ENCODE data around the gene UMAD1. TPM values are rescaled to one million over a fixed set of nuclear protein-coding genes. Genes with fewer than 3 reads are reported as not detected.
A peak's percentile ranks its signal among the peaks of the same experiment; 100 is the strongest.
"Not testable (repeated sequence)": the region's sequence is repeated elsewhere in the genome, so short reads cannot be mapped to it uniquely, and the experiment has no call there.

The UMAD1 gene
- total RNA-seq, 1 donor: 8.2 TPM

GRCh38 chr7:7639847-7640220, 718 bp upstream of the UMAD1 start:
- peak overlapping the region; percentile 92 for H3K4me3 ChIP-seq (ENCODE audit: low read length)

GRCh38 chr7:7641129-7641663, 644 bp downstream of the UMAD1 start:
- Histone ChIP-seq H3K4me3 (ENCODE audit: low read length) (peak overlapping the region; percentile 92), H3K9me3 (ENCODE audit: low read depth, low read length) (no peaks in the 10 kb centered on the region), H3K27me3 (ENCODE audit: insufficient read depth, low read length) (no peaks in the 10 kb centered on the region), H3K4me1 (ENCODE audit: insufficient read depth, low read length) (peaks cover 22% of the 10 kb centered on the region)

More at GRCh38 chr7:7639847-7640220, 718 bp upstream of the UMAD1 start:
- Histone ChIP-seq H3K9me3 (ENCODE audit: low read depth, low read length) (no peaks in the 10 kb centered on the region), H3K4me1 (ENCODE audit: insufficient read depth, low read length) (peaks cover 22% of the 10 kb centered on the region), H3K27me3 (ENCODE audit: insufficient read depth, low read length) (no peaks in the 10 kb centered on the region)

- Histone ChIP-seq H3K4me1 (ENCODE audit: insufficient read depth, low read length) (peaks cover 22% of the 10 kb centered on the region), H3K27me3 (ENCODE audit: insufficient read depth, low read length) (no peaks in the 10 kb centered on the region), H3K4me3 (ENCODE audit: low read length) (no peak overlapping the region), H3K9me3 (ENCODE audit: low read depth, low read length) (no peaks in the 10 kb centered on the region)
These were observed 1.5 kb downstream of the UMAD1 start for GRCh38 chr7:7642081-7642480.

- Histone ChIP-seq H3K4me1 (ENCODE audit: insufficient read depth, low read length) (peaks cover 4% of the 10 kb centered on the region), H3K4me3 (ENCODE audit: low read length) (no peak overlapping the region), H3K9me3 (ENCODE audit: low read depth, low read length) (no peaks in the 10 kb centered on the region), H3K27me3 (ENCODE audit: insufficient read depth, low read length) (no peaks in the 10 kb centered on the region)
These were observed 7.0 kb downstream of the UMAD1 start for GRCh38 chr7:7647495-7648036.

GRCh38 chr7:7650682-7651206, 10.2 kb downstream of the UMAD1 start:
- Histone ChIP-seq H3K27me3 (ENCODE audit: insufficient read depth, low read length) (no peaks in the 10 kb centered on the region), H3K4me3 (ENCODE audit: low read length) (no peak overlapping the region), H3K4me1 (ENCODE audit: insufficient read depth, low read length) (peaks cover 4% of the 10 kb centered on the region), H3K9me3 (ENCODE audit: low read depth, low read length) (no peaks in the 10 kb centered on the region)

- H3K4me3 ChIP-seq (ENCODE audit: low read length): no peak overlapping the region
- H3K9me3 ChIP-seq (ENCODE audit: low read depth, low read length): no peaks in the 10 kb centered on the region
- H3K27me3 ChIP-seq (ENCODE audit: insufficient read depth, low read length): no peaks in the 10 kb centered on the region
- peaks cover 4% of the 10 kb centered on the region for H3K4me1 ChIP-seq (ENCODE audit: insufficient read depth, low read length)
These were observed 10.9 kb downstream of the UMAD1 start for GRCh38 chr7:7651479-7651878.

GRCh38 chr7:7652798-7653540, 12.4 kb downstream of the UMAD1 start:
- Histone ChIP-seq H3K27me3 (ENCODE audit: insufficient read depth, low read length) (no peaks in the 10 kb centered on the region), H3K4me3 (ENCODE audit: low read length) (no peak overlapping the region), H3K9me3 (ENCODE audit: low read depth, low read length) (no peaks in the 10 kb centered on the region), H3K4me1 (ENCODE audit: insufficient read depth, low read length) (peaks cover 4% of the 10 kb centered on the region)

- Histone ChIP-seq H3K4me1 (ENCODE audit: insufficient read depth, low read length) (peaks cover 4% of the 10 kb centered on the region), H3K27me3 (ENCODE audit: insufficient read depth, low read length) (no peaks in the 10 kb centered on the region), H3K4me3 (ENCODE audit: low read length) (no peak overlapping the region), H3K9me3 (ENCODE audit: low read depth, low read length) (no peaks in the 10 kb centered on the region)
These were observed 13.1 kb downstream of the UMAD1 start for GRCh38 chr7:7653593-7654187.

- Histone ChIP-seq H3K4me1 (ENCODE audit: insufficient read depth, low read length) (peaks cover 4% of the 10 kb centered on the region), H3K4me3 (ENCODE audit: low read length) (no peak overlapping the region), H3K9me3 (ENCODE audit: low read depth, low read length) (no peaks in the 10 kb centered on the region), H3K27me3 (ENCODE audit: insufficient read depth, low read length) (no peaks in the 10 kb centered on the region)
These were observed 14.6 kb downstream of the UMAD1 start for GRCh38 chr7:7654964-7655715.

GRCh38 chr7:7656459-7656858, 15.9 kb downstream of the UMAD1 start:
- H3K27me3 ChIP-seq (ENCODE audit: insufficient read depth, low read length); H3K4me3 ChIP-seq (ENCODE audit: low read length); H3K9me3 ChIP-seq (ENCODE audit: low read depth, low read length); H3K4me1 ChIP-seq (ENCODE audit: insufficient read depth, low read length): not testable (repeated sequence)

- Histone ChIP-seq H3K4me3 (ENCODE audit: low read length) (no peak overlapping the region), H3K4me1 (ENCODE audit: insufficient read depth, low read length) (no peaks in the 10 kb centered on the region), H3K27me3 (ENCODE audit: insufficient read depth, low read length) (no peaks in the 10 kb centered on the region), H3K9me3 (ENCODE audit: low read depth, low read length) (no peaks in the 10 kb centered on the region)
These were observed 22.0 kb downstream of the UMAD1 start for GRCh38 chr7:7662527-7662926.

- Histone ChIP-seq H3K27me3 (ENCODE audit: insufficient read depth, low read length) (no peaks in the 10 kb centered on the region), H3K4me1 (ENCODE audit: insufficient read depth, low read length) (peaks cover 3% of the 10 kb centered on the region), H3K9me3 (ENCODE audit: low read depth, low read length) (no peaks in the 10 kb centered on the region), H3K4me3 (ENCODE audit: low read length) (no peak overlapping the region)
These were observed 23.7 kb downstream of the UMAD1 start for GRCh38 chr7:7664291-7664690.

- no peak overlapping the region for H3K4me3 ChIP-seq (ENCODE audit: low read length)
- no peaks in the 10 kb centered on the region for H3K27me3 ChIP-seq (ENCODE audit: insufficient read depth, low read length)
- peaks cover 3% of the 10 kb centered on the region for H3K4me1 ChIP-seq (ENCODE audit: insufficient read depth, low read length)
- no peaks in the 10 kb centered on the region for H3K9me3 ChIP-seq (ENCODE audit: low read depth, low read length)
These were observed 24.5 kb downstream of the UMAD1 start for GRCh38 chr7:7665031-7665430.

- no peaks in the 10 kb centered on the region for H3K9me3 ChIP-seq (ENCODE audit: low read depth, low read length)
- no peak overlapping the region for H3K4me3 ChIP-seq (ENCODE audit: low read length)
- H3K4me1 ChIP-seq (ENCODE audit: insufficient read depth, low read length): peaks cover 13% of the 10 kb centered on the region
- no peaks in the 10 kb centered on the region for H3K27me3 ChIP-seq (ENCODE audit: insufficient read depth, low read length)
These were observed 26.6 kb downstream of the UMAD1 start for GRCh38 chr7:7667187-7667586.

GRCh38 chr7:7668706-7669105, 28.2 kb downstream of the UMAD1 start:
- no peaks in the 10 kb centered on the region for H3K9me3 ChIP-seq (ENCODE audit: low read depth, low read length)
- peaks cover 17% of the 10 kb centered on the region for H3K4me1 ChIP-seq (ENCODE audit: insufficient read depth, low read length)
- H3K4me3 ChIP-seq (ENCODE audit: low read length): no peak overlapping the region
- no peaks in the 10 kb centered on the region for H3K27me3 ChIP-seq (ENCODE audit: insufficient read depth, low read length)

Data from mononuclear cell (primary cell).